ENCODE measurements around the gene MRPS7.
A peak's percentile ranks its signal among the peaks of the same experiment; 100 is the strongest.

The MRPS7 gene

DNA sequence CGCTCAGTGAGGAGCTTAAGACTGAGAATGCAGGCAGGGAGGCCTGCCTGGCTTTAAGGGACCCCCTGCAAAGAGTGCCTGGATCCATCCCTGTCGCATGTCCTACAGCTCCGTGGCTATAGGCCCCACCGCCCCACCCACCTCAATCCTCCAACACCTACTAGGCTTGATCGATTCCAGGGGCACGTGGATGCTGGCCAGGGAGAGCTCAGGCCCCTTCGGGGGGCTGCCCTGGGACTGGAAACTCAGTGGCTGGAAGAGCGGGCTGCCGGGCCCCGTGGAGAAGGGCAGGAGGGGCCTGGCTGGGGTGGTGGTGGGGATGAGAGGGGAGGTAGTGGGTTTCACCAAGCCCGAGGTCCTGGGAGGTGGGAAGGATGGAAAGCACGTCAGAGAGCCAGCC is 22.5 kb upstream of the MRPS7 start:
- TF ChIP-seq, protein P1, sequence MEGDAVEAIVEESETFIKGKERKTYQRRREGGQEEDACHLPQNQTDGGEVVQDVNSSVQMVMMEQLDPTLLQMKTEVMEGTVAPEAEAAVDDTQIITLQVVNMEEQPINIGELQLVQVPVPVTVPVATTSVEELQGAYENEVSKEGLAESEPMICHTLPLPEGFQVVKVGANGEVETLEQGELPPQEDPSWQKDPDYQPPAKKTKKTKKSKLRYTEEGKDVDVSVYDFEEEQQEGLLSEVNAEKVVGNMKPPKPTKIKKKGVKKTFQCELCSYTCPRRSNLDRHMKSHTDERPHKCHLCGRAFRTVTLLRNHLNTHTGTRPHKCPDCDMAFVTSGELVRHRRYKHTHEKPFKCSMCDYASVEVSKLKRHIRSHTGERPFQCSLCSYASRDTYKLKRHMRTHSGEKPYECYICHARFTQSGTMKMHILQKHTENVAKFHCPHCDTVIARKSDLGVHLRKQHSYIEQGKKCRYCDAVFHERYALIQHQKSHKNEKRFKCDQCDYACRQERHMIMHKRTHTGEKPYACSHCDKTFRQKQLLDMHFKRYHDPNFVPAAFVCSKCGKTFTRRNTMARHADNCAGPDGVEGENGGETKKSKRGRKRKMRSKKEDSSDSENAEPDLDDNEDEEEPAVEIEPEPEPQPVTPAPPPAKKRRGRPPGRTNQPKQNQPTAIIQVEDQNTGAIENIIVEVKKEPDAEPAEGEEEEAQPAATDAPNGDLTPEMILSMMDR (IDR thresholded peaks at IDR 0.05; ENCODE audit: low read depth, low read length, missing control alignments), result no peak
- H3K4me3 ChIP-seq (ENCODE audit: low read depth, low read length), result no peak overlapping the region
- DNase-seq (ENCODE audit: low read depth), result no peak

DNA sequence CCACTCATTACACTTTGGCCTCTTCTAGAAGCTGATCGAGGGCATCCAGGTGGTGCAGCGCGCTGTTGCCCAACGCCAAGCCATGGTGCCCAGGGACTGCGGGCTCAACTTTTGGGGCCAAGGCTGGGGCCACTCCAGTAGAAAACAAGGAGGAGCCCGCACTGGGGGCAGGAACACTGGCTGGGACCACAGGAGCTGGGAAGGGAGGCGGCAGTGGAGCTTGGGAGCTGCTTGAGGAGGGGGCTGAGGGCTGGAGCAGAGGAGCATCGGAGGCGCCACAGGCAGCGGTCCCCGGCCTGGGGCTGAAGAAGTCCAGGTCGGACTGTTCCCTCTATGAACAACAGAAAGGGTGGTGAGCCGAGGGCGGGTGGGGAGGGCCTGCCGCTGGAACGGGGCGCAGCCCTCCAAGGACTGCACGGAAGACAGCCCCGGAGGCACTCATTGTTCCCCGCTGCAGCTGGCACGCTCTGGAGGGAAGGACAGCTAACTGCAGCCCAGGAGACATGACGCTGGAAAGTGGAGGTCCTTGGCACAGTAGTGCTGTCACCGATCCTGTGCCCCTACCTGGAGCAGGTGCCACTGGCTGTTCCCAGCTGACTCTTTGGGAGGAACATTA is 21.8 kb upstream of the MRPS7 start:
- no peak overlapping the region for H3K4me3 ChIP-seq (ENCODE audit: low read depth, low read length)
- TF ChIP-seq, protein P1 (IDR thresholded peaks at IDR 0.05; ENCODE audit: low read depth, low read length, missing control alignments), result no peak
- no peak for DNase-seq (ENCODE audit: low read depth)

DNA sequence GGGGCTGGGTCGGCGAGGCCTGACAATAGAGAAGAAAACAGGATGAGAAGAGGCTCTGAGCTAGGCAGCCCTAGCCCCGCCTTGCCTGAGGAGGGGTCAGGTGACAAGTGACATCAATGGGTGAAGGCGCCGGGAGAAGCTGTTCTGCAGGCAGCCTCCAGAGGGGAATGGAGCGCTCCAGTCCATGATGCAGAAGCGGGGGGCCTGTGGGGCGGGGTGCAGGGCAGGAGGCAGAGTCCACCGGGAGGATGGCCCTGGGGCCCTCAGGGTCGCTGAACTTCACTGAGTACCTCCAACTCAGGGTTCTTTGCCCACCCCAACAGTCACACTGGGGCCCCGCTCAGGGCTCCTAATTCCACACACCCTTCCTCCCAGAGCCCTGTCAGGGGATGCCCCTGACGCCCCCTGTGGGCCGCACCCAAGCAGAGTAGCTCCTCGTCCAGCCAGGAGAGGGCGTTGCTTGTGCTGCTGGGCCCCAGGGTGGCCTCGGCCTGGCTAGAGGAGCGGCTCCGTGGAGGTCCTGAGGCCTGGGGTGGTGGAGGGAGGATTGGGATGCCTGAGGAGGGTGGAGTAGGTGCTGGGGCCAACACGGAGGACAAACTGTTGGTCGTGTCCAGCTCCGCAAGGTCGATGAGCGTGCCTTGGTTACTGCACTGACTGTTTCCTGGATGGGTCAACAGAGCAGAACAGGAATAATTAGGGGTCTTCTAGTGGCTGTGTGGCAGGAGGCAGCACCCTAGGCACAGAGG is 21.1 kb upstream of the MRPS7 start:
- no peak for DNase-seq (ENCODE audit: low read depth)
- TF ChIP-seq, protein P1 (IDR thresholded peaks at IDR 0.05; ENCODE audit: low read depth, low read length, missing control alignments), result peak; percentile 75
- H3K4me3 ChIP-seq (ENCODE audit: low read depth, low read length), result no peak overlapping the region

DNA sequence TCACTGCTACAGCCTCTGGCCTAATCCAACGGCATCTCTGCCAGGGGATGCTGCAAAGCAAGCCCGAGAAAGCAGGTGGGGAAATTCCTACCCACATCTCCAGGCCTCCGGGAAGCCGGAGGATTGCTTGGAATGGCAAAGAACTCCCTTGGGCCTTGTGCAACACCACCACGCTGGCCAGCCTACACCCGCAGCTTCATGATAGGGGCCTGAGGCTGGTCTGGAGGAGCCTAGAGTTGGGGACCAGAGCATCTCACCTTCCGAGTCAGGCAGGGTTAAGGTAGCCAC is 20.6 kb upstream of the MRPS7 start:
- DNase-seq (ENCODE audit: low read depth), result no peak
- no peak overlapping the region for H3K4me3 ChIP-seq (ENCODE audit: low read depth, low read length)
- TF ChIP-seq, protein P1 (IDR thresholded peaks at IDR 0.05; ENCODE audit: low read depth, low read length, missing control alignments), result no peak

DNA sequence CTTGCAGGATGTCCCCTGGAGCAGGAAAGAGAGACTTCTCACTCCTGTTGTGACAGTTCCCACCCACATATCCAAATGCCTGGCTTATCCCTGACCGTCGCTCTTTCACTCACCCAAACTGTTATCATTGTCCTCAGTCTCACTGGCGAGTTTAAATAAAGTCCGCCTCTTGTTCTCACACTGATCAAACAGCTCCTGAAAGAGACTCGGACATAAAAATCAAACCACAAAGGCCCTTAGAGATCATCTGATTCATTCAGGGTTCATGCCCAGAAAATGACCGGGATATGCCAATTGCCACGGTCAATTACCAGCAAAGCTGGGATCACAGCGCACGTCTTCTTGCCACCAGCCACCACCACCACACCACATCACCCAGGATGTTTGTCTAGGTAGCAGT is 20.2 kb upstream of the MRPS7 start:
- TF ChIP-seq, protein P1 (IDR thresholded peaks at IDR 0.05; ENCODE audit: low read depth, low read length, missing control alignments), result no peak
- no peak for DNase-seq (ENCODE audit: low read depth)

DNA sequence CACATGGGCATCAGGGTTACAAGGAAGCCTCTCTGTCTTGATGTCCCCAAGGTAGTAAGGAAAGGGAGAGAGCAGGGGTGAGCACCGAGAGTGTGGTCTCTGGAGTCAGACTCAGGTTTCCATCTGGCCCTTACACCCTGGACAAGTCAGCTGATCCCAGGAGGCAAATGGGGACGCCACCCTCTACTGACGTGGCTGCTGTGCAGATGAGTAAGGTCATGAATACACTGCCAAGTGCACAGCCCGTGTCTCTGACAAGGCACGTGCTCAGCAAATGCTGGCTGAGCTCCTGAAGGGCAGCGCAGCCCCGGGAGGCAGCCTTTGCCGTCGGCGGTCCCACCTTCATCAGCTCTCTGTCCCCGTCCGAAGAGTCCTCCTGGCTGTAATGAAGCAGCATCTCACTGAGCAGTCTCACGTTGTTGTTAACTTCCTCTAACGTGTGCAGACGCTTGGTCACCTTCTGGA is 19.7 kb upstream of the MRPS7 start:
- TF ChIP-seq, protein P1 (IDR thresholded peaks at IDR 0.05; ENCODE audit: low read depth, low read length, missing control alignments), result no peak
- DNase-seq (ENCODE audit: low read depth), result no peak
- no peak overlapping the region for H3K4me3 ChIP-seq (ENCODE audit: low read depth, low read length)

More for the DNA sequence above, 20.2 kb upstream of the MRPS7 start:
- no peak overlapping the region for H3K4me3 ChIP-seq (ENCODE audit: low read depth, low read length)
